HCT116 (cell line): Measurements from ENCODE around the gene HOXA2. TPM values are rescaled to one million over a fixed set of nuclear protein-coding genes. Genes with fewer than 3 reads are reported as not detected.

Source experiments
- ATAC-seq: fragments of 200-7000 bp; cut with Tn5 transposase; 2 replicates; pipeline ENCODE4 v1.9.1; 2020; ENCODE audit warnings: mild to moderate bottlenecking, moderate library complexity
- BruUV-seq: library from RNA; stranded (reverse); fragments of 400-500 nt; replicated peaks from 2 replicates; lab custom pipeline; 2021; lab: Mats Ljungman, UMichigan
- CTCF ChIA-PET: fragments of 300-600 bp; sonication (Branson Sonifier 250); formaldehyde crosslinking; loops from one replicate; lab custom pipeline; 2021; ENCODE audit warnings: antibody characterized with exemption; lab: Charles Lee
- POLR2A ChIA-PET: fragments of 300-600, 350-600 bp; sonication (Branson Sonifier 250); formaldehyde crosslinking; loops from one replicate; lab custom pipeline; 2021; ENCODE audit warnings: antibody characterized with exemption; lab: Charles Lee
- RAD21 ChIA-PET, 2 experiments: fragments of 300-600 bp; sonication (Branson Sonifier 250); formaldehyde crosslinking; loops; one replicate each; lab custom pipeline; 2023; ENCODE audit warnings: low total read pairs in 2 of 2; ENCODE audit not compliant: uncharacterized antibody in 2 of 2, unreplicated experiment in 2 of 2, low non-redundant PET in 1 of 2; lab: Charles Lee
- DNase-seq: peaks from one replicate; pipeline ENCODE4 v3.0.0-alpha.2; 2010; ENCODE audit warnings: low read depth, low spot score
- H2AFZ ChIP-seq: fragments of 200-600 bp; shearing (Covaris generic), sonication (generic); 2 replicates; pipeline ENCODE4 v1.6.1; 2017; ENCODE audit warnings: low read depth, mixed run types, mixed read lengths, antibody characterized with exemption, low read length; ENCODE audit not compliant: poor library complexity, severe bottlenecking
- H3K27ac ChIP-seq: 2 replicates; pipeline ENCODE4 v1.5.1; 2012; ENCODE audit warnings: low read depth, low read length
- H3K27me3 ChIP-seq: fragments of 200-600 bp; sonication (generic); 2 replicates; pipeline ENCODE4 v1.6.1; 2016; ENCODE audit warnings: mixed run types, low read length, mixed read lengths; ENCODE audit not compliant: insufficient read depth
- H3K36me3 ChIP-seq, 2 experiments: fragments of 200-500 bp in 1 of 2; fragments of 200-600 bp in 1 of 2; sonication (Bioruptor generic) in 1 of 2; sonication (generic) in 1 of 2; 2 replicates each; pipeline versions ENCODE4 v1.5.1 to v1.6.1; 2014 to 2016; ENCODE audit warnings: low read length in 2 of 2, inconsistent platforms in 1 of 2, mixed read lengths in 1 of 2, mixed run types in 1 of 2; ENCODE audit not compliant: insufficient read depth in 2 of 2, control insufficient read depth in 1 of 2
- H3K4me1 ChIP-seq, 2 experiments: fragments of 200-600 bp in 1 of 2; sonication (generic) in 1 of 2; 2 replicates each; pipeline versions ENCODE4 v1.5.1 to v1.6.1; 2012 to 2017; ENCODE audit warnings: low read length in 2 of 2, inconsistent platforms in 1 of 2, mild to moderate bottlenecking in 1 of 2, mixed read lengths in 1 of 2, mixed run types in 1 of 2, moderate library complexity in 1 of 2; ENCODE audit not compliant: insufficient read depth in 2 of 2, control insufficient read depth in 1 of 2
- H3K4me2 ChIP-seq: fragments of 200-600 bp; sonication (generic); 2 replicates; pipeline ENCODE4 v1.6.1; 2017; ENCODE audit warnings: mixed run types, low read length, mixed read lengths
- H3K4me3 ChIP-seq, 2 experiments: fragments of 200-600 bp in 1 of 2; sonication (generic) in 1 of 2; replicated peaks in 1 of 2; 2 replicates each; pipeline ENCODE4 v1.5.1; 2011 to 2016; ENCODE audit warnings: low read length in 2 of 2, control low read depth in 1 of 2, low read depth in 1 of 2, mild to moderate bottlenecking in 1 of 2, mixed read lengths in 1 of 2, mixed run types in 1 of 2
- H3K79me2 ChIP-seq: fragments of 200-600 bp; sonication (generic); 2 replicates; pipeline ENCODE4 v1.6.1; 2017; ENCODE audit warnings: mild to moderate bottlenecking, mixed run types, low read length, moderate library complexity, mixed read lengths; ENCODE audit not compliant: insufficient read depth
- H3K9ac ChIP-seq: fragments of 200-600 bp; sonication (generic); 2 replicates; pipeline ENCODE4 v1.6.1; 2016; ENCODE audit warnings: low read length, mixed read lengths
- H3K9me2 ChIP-seq: fragments of 200-600 bp; sonication (generic), shearing (Covaris generic); 2 replicates; pipeline ENCODE4 v1.6.1; 2017; ENCODE audit warnings: mixed run types, mild to moderate bottlenecking, moderate library complexity; ENCODE audit not compliant: insufficient read depth
- H3K9me3 ChIP-seq, 2 experiments: fragments of 200-500 bp in 1 of 2; fragments of 200-600 bp in 1 of 2; sonication (Bioruptor generic) in 1 of 2; sonication (generic) in 1 of 2; 2 replicates each; pipeline ENCODE4 v1.6.1; 2014 to 2017; ENCODE audit warnings: low read length in 2 of 2, mixed read lengths in 2 of 2, inconsistent platforms in 1 of 2, low read depth in 1 of 2, mild to moderate bottlenecking in 1 of 2, mixed run types in 1 of 2, moderate library complexity in 1 of 2; ENCODE audit not compliant: control insufficient read depth in 1 of 2, insufficient read depth in 1 of 2
- H4K20me1 ChIP-seq: fragments of 200-600 bp; sonication (generic), shearing (Covaris generic); 2 replicates; pipeline ENCODE4 v1.6.1; 2017; ENCODE audit warnings: mixed run types, mild to moderate bottlenecking, moderate library complexity; ENCODE audit not compliant: insufficient read depth
- ATF3 ChIP-seq: IDR thresholded peaks from 2 replicates; pipeline ENCODE4 v1.6.1; 2012
- CBX3 ChIP-seq: IDR thresholded peaks from 2 replicates; pipeline ENCODE4 v1.6.1; 2012; ENCODE audit warnings: low read depth
- CEBPB ChIP-seq: IDR thresholded peaks from 2 replicates; pipeline ENCODE4 v1.6.1; 2012; ENCODE audit warnings: low read depth
- EGR1 ChIP-seq: IDR thresholded peaks from 2 replicates; pipeline ENCODE4 v1.6.1; 2012; ENCODE audit warnings: low read depth
- EZH2phosphoT487 ChIP-seq: fragments of 200-600 bp; IDR thresholded peaks from 2 replicates; pipeline ENCODE4 v1.6.1; 2018; ENCODE audit warnings: antibody characterized with exemption, borderline replicate concordance
- POLR2AphosphoS5 ChIP-seq: IDR thresholded peaks from 2 replicates; pipeline ENCODE4 v1.6.1; 2011; ENCODE audit warnings: mild to moderate bottlenecking, low read depth, low read length, moderate library complexity
- RAD21 ChIP-seq: IDR thresholded peaks from 2 replicates; pipeline ENCODE4 v1.6.1; 2012; ENCODE audit warnings: low read depth, mild to moderate bottlenecking
- REST ChIP-seq: IDR thresholded peaks from 2 replicates; pipeline ENCODE4 v1.6.1; 2012; ENCODE audit warnings: low read depth
- SIN3A ChIP-seq: IDR thresholded peaks from 2 replicates; pipeline ENCODE4 v1.6.1; 2012; ENCODE audit warnings: low read depth
- SP1 ChIP-seq: IDR thresholded peaks from 2 replicates; pipeline ENCODE4 v1.6.1; 2012; ENCODE audit warnings: low read depth
- SRF ChIP-seq: IDR thresholded peaks from 2 replicates; pipeline ENCODE4 v1.6.1; 2012; ENCODE audit warnings: low read depth
- TCF7L2 ChIP-seq: IDR thresholded peaks from 2 replicates; pipeline ENCODE4 v1.7.0; 2011; ENCODE audit warnings: borderline replicate concordance, inconsistent platforms; ENCODE audit not compliant: insufficient read depth, insufficient read length; ENCODE audit errors: extremely low read depth
- YY1 ChIP-seq: IDR thresholded peaks from 2 replicates; pipeline ENCODE4 v1.6.1; 2011; ENCODE audit warnings: low read length, low read depth, moderate library complexity, mild to moderate bottlenecking; ENCODE audit not compliant: insufficient replicate concordance; ENCODE audit errors: extremely low read depth
- ZBTB33 ChIP-seq: IDR thresholded peaks from 2 replicates; pipeline ENCODE4 v1.6.1; 2011; ENCODE audit warnings: mild to moderate bottlenecking, low read length, moderate library complexity; ENCODE audit not compliant: insufficient replicate concordance; ENCODE audit errors: extremely low read depth
- intact Hi-C: fragments of 100-400 bp; cut with micrococcal nuclease; formaldehyde crosslinking; loops from 2 replicates; pipeline ENCODE4 v1.10.0; 2022
- total RNA-seq: library from RNA; stranded (reverse); gene quantifications from one replicate; pipeline ENCODE4 v1.2.1, GENCODE V29; 2021; ENCODE audit not compliant: unreplicated experiment

Gene HOXA2
- total RNA-seq, 1 experiment from 2014 or later, result 0.57 TPM

- intact Hi-C loops, result no loop called here
- ATAC-seq, result no peak
These were observed 9.7 kb downstream of the HOXA2 start for GRCh38 chr7:27092819-27093110.

More at GRCh38 chr7:27092819-27093110, 9.7 kb downstream of the HOXA2 start:
- no peaks in the 10 kb centered on the region for H3K27me3 ChIP-seq
- ChIA-PET CTCF (no interaction called here), POLR2A (no interaction called here), RAD21 (no interaction called here)
- H3K4me1 ChIP-seq, result peaks cover 9 to 17% of the 10 kb centered on the region in 2 experiments; a peak in 3 of 4 replicates
- peaks cover 14% of the 10 kb centered on the region for H3K79me2 ChIP-seq
- no TSS peak for BruUV-seq
- H2AFZ ChIP-seq, result no peak overlapping the region
- H3K27ac ChIP-seq, result no peak overlapping the region
- no peak overlapping the region for H3K4me2 ChIP-seq
- no peaks in the 10 kb centered on the region for H3K9me3 ChIP-seq
- no peaks in the 10 kb centered on the region for H4K20me1 ChIP-seq
- H3K9ac ChIP-seq, result no peak overlapping the region
- TF ChIP-seq EGR1 (no peak), RAD21 (no peak), TCF7L2 (no peak), CEBPB (no peak), SP1 (no peak), YY1 (no peak), ZBTB33 (no peak), SIN3A (no peak), POLR2AphosphoS5 (no peak), SRF (no peak), CBX3 (no peak), ATF3 (no peak), EZH2phosphoT487 (no peak), REST (no peak)
- H3K4me3 ChIP-seq, result no peak overlapping the region
- no peaks in the 10 kb centered on the region for H3K36me3 ChIP-seq
- no peaks in the 10 kb centered on the region for H3K9me2 ChIP-seq
- DNase-seq, result no peak
